ENCODE data around the gene MATCAP1. TPM values are rescaled to one million over a fixed set of nuclear protein-coding genes. Genes with fewer than 3 reads are reported as not detected.

MATCAP1 gene
- total and polyA plus RNA-seq, 2 of the 13 experiments (the other 11 are each of a cell fraction or from before 2014, with no cell fraction given), result 11.2 to 24.5 TPM

DNA sequence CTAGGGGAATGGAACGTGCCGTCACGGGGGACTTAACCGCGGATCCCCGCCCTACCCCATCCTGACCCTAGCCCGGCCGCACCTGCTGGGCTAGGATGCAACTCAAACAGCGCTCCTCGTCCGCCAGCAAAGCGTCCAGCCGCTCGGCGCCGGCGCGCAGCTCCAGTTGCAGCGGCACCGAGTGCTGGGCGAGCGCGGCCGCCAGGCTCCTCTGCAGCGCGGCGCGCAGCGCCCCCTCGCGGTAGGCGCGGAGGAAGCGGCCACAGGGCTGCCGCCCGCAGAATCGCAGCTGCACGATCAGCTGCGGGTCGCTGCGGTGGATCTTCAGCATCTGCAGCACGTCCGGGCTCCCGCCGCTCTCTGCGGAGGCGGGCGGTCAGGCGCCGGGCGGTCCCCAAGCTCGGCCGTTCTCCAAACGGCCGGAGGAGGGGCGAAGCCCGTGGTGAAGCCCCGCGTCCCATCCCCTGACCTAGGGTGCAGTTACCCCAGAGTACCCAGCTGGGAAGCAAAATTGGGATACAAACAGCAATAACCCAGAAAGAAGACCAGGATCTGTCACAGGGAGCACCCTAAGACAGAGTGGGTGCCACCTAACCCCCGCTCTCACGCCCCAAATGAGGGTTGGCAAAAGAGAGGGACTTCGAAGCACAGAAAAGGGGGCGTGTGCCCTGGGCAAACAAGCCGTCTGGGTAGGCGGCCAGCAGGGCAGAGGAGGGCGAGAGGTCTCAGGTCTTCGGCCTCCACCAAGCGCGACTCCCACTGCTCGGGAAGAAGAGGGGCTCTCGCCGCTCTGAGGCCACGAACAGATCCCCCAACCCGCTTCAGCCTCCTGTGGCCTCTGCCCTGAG, 28.2 kb downstream of the MATCAP1 start (continued):
- TF ChIP-seq, protein P1, sequence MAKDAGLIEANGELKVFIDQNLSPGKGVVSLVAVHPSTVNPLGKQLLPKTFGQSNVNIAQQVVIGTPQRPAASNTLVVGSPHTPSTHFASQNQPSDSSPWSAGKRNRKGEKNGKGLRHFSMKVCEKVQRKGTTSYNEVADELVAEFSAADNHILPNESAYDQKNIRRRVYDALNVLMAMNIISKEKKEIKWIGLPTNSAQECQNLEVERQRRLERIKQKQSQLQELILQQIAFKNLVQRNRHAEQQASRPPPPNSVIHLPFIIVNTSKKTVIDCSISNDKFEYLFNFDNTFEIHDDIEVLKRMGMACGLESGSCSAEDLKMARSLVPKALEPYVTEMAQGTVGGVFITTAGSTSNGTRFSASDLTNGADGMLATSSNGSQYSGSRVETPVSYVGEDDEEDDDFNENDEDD (CRISPR knock-in tag; IDR thresholded peaks at IDR 0.05; ENCODE audit: borderline replicate concordance), result peak; percentile 32; the same call in 1 of the 2 replicates
- no peak for TF ChIP-seq KDM1A (CRISPR knock-in tag; IDR thresholded peaks at IDR 0.05)
- no peak for TF ChIP-seq ZNF660 (CRISPR knock-in tag; IDR thresholded peaks at IDR 0.05; ENCODE audit: borderline replicate concordance, low read depth)
- TF ChIP-seq ZKSCAN1 (IDR thresholded peaks at IDR 0.05; ENCODE audit: low read length), result no peak; the same call in 1 of the 2 replicates
- no peak for TF ChIP-seq ZNF558 (CRISPR knock-in tag; IDR thresholded peaks at IDR 0.05; ENCODE audit: borderline replicate concordance)
- no peak; the same call in 1 of the 2 replicates for TF ChIP-seq TOPORS (CRISPR knock-in tag; IDR thresholded peaks at IDR 0.05)
- no peak for TF ChIP-seq FLYWCH1 (CRISPR knock-in tag; IDR thresholded peaks at IDR 0.05)
- TF ChIP-seq FOXM1 (CRISPR knock-in tag; IDR thresholded peaks at IDR 0.05), result no peak
- no peak; the same call in 1 of the 2 replicates for TF ChIP-seq ZNF564 (CRISPR knock-in tag; IDR thresholded peaks at IDR 0.05)
- no peak for TF ChIP-seq NR2F6 (IDR thresholded peaks at IDR 0.05)
- no peak for TF ChIP-seq NR2F6 (CRISPR knock-in tag; IDR thresholded peaks at IDR 0.05)
- peak; percentile 63; the same call in 1 of the 2 replicates for TF ChIP-seq ZNF773 (CRISPR knock-in tag; IDR thresholded peaks at IDR 0.05; ENCODE audit: borderline replicate concordance)
- peak; percentile 74 for TF ChIP-seq TEAD3 (CRISPR knock-in tag; optimal IDR thresholded peaks at IDR 0.05; ENCODE audit: borderline replicate concordance)
- TF ChIP-seq SSRP1 (CRISPR knock-in tag; IDR thresholded peaks at IDR 0.05), result no peak
- no peak for TF ChIP-seq NCOA1 (CRISPR knock-in tag; IDR thresholded peaks at IDR 0.05)
- no peak for TF ChIP-seq JUN (CRISPR knock-in tag; IDR thresholded peaks at IDR 0.05)
- TF ChIP-seq RFXANK (CRISPR knock-in tag; IDR thresholded peaks at IDR 0.05), result no peak
- TF ChIP-seq, protein P2, sequence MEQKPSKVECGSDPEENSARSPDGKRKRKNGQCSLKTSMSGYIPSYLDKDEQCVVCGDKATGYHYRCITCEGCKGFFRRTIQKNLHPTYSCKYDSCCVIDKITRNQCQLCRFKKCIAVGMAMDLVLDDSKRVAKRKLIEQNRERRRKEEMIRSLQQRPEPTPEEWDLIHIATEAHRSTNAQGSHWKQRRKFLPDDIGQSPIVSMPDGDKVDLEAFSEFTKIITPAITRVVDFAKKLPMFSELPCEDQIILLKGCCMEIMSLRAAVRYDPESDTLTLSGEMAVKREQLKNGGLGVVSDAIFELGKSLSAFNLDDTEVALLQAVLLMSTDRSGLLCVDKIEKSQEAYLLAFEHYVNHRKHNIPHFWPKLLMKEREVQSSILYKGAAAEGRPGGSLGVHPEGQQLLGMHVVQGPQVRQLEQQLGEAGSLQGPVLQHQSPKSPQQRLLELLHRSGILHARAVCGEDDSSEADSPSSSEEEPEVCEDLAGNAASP (CRISPR knock-in tag; IDR thresholded peaks at IDR 0.05; ENCODE audit: borderline replicate concordance), result peak; percentile 25; the same call in 1 of the 2 replicates
- no peak for TF ChIP-seq CCDC6 (CRISPR knock-in tag; IDR thresholded peaks at IDR 0.05)
- no peak for TF ChIP-seq ZFP36 (IDR thresholded peaks at IDR 0.05; ENCODE audit: borderline replicate concordance, low read depth, low read length, partially characterized antibody)
- TF ChIP-seq, protein P3, sequence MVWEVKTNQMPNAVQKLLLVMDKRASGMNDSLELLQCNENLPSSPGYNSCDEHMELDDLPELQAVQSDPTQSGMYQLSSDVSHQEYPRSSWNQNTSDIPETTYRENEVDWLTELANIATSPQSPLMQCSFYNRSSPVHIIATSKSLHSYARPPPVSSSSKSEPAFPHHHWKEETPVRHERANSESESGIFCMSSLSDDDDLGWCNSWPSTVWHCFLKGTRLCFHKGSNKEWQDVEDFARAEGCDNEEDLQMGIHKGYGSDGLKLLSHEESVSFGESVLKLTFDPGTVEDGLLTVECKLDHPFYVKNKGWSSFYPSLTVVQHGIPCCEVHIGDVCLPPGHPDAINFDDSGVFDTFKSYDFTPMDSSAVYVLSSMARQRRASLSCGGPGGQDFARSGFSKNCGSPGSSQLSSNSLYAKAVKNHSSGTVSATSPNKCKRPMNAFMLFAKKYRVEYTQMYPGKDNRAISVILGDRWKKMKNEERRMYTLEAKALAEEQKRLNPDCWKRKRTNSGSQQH (CRISPR knock-in tag; IDR thresholded peaks at IDR 0.05; ENCODE audit: low read depth), result no peak
- no peak for TF ChIP-seq RXRA (CRISPR knock-in tag; IDR thresholded peaks at IDR 0.05)
- peak; percentile 66 for TF ChIP-seq ZNF263 (CRISPR knock-in tag; IDR thresholded peaks at IDR 0.05)
- TF ChIP-seq, protein P4, sequence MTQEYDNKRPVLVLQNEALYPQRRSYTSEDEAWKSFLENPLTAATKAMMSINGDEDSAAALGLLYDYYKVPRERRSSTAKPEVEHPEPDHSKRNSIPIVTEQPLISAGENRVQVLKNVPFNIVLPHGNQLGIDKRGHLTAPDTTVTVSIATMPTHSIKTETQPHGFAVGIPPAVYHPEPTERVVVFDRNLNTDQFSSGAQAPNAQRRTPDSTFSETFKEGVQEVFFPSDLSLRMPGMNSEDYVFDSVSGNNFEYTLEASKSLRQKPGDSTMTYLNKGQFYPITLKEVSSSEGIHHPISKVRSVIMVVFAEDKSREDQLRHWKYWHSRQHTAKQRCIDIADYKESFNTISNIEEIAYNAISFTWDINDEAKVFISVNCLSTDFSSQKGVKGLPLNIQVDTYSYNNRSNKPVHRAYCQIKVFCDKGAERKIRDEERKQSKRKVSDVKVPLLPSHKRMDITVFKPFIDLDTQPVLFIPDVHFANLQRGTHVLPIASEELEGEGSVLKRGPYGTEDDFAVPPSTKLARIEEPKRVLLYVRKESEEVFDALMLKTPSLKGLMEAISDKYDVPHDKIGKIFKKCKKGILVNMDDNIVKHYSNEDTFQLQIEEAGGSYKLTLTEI (CRISPR knock-in tag; conservative IDR thresholded peaks at IDR 0.05), result no peak
- TF ChIP-seq ATF7-NPFF (CRISPR knock-in tag; IDR thresholded peaks at IDR 0.05; ENCODE audit: low read depth), result peak; percentile 78
- TF ChIP-seq TBL1XR1 (IDR thresholded peaks at IDR 0.05; ENCODE audit: borderline replicate concordance, low read length, partially characterized antibody), result peak; percentile 25
- no peak for TF ChIP-seq NFE2L1 (CRISPR knock-in tag; IDR thresholded peaks at IDR 0.05; ENCODE audit: borderline replicate concordance)

Measured in HepG2 (cell line).